ENCODE results near the gene SLC4A7.

DNA sequence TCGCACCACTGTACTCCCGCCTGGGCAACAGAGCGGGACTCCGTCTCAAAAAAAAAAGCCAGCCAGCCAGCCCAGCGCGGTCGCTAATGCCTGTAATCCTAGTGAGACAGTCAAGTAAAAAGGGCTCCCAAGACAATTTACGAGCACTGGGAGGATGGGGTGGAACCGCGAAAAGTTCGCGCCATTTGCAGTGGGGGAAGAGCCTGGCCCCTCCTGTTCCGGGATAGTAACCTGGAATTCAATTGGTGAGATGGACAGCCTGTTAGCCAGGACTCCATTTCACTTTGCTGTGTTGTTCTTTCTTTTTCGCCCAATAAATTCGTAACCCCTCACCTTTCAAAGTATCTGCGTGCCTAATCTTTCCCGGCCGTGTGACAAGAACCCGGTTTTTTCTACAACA is 19.5 kb downstream of the SLC4A7 start:
- TF ChIP-seq, protein P1, sequence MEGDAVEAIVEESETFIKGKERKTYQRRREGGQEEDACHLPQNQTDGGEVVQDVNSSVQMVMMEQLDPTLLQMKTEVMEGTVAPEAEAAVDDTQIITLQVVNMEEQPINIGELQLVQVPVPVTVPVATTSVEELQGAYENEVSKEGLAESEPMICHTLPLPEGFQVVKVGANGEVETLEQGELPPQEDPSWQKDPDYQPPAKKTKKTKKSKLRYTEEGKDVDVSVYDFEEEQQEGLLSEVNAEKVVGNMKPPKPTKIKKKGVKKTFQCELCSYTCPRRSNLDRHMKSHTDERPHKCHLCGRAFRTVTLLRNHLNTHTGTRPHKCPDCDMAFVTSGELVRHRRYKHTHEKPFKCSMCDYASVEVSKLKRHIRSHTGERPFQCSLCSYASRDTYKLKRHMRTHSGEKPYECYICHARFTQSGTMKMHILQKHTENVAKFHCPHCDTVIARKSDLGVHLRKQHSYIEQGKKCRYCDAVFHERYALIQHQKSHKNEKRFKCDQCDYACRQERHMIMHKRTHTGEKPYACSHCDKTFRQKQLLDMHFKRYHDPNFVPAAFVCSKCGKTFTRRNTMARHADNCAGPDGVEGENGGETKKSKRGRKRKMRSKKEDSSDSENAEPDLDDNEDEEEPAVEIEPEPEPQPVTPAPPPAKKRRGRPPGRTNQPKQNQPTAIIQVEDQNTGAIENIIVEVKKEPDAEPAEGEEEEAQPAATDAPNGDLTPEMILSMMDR (IDR thresholded peaks at IDR 0.05): no peak
- no peak for TF ChIP-seq POLR2A (IDR thresholded peaks at IDR 0.05)
